H9 (cell line): Measurements from ENCODE around the gene PRDX4. TPM values are rescaled to one million over a fixed set of nuclear protein-coding genes. Genes with fewer than 3 reads are reported as not detected.

Experiments
- DNase-seq: peaks from one replicate; pipeline ENCODE4 v3.0.0-alpha.2; 2017
- H2AFZ ChIP-seq: one replicate; pipeline ENCODE4 v1.6.1; 2013; ENCODE audit warnings: mild to moderate bottlenecking, low read length, control low read depth, moderate library complexity
- H2AK5ac ChIP-seq: 2 replicates; pipeline ENCODE4 v1.6.1; 2013; ENCODE audit warnings: low read length, control low read depth, mixed read lengths; ENCODE audit not compliant: insufficient read length
- H2BK120ac ChIP-seq: one replicate; pipeline ENCODE4 v1.6.1; 2013; ENCODE audit warnings: low read depth, mild to moderate bottlenecking, low read length, control low read depth, inconsistent platforms; ENCODE audit not compliant: poor library complexity, severe bottlenecking
- H2BK12ac ChIP-seq: 2 replicates; pipeline ENCODE4 v1.6.1; 2013; ENCODE audit warnings: low read length, control low read depth, mixed read lengths, low read depth; ENCODE audit not compliant: insufficient read length
- H2BK15ac ChIP-seq: 2 replicates; pipeline ENCODE4 v1.6.1; 2013; ENCODE audit warnings: low read depth, low read length, control low read depth
- H2BK20ac ChIP-seq: one replicate; pipeline ENCODE4 v1.6.1; 2013; ENCODE audit warnings: low read depth, mild to moderate bottlenecking, low read length, control low read depth, inconsistent platforms; ENCODE audit not compliant: poor library complexity, severe bottlenecking
- H2BK5ac ChIP-seq: 2 replicates; pipeline ENCODE4 v1.6.1; 2013; ENCODE audit warnings: low read length, control low read depth, mixed read lengths; ENCODE audit not compliant: insufficient read length
- H3K14ac ChIP-seq: 2 replicates; pipeline ENCODE4 v1.6.1; 2013; ENCODE audit warnings: low read length, control low read depth; ENCODE audit not compliant: insufficient read depth
- H3K18ac ChIP-seq: 2 replicates; pipeline ENCODE4 v1.6.1; 2013; ENCODE audit warnings: low read depth, mild to moderate bottlenecking, mixed read lengths, low read length, control low read depth; ENCODE audit not compliant: insufficient read length
- H3K23ac ChIP-seq: 2 replicates; pipeline ENCODE4 v1.6.1; 2013; ENCODE audit warnings: low read length, control low read depth, mixed read lengths, low read depth; ENCODE audit not compliant: insufficient read length
- H3K23me2 ChIP-seq: 2 replicates; pipeline ENCODE4 v1.6.1; 2013; ENCODE audit warnings: low read depth, mild to moderate bottlenecking, mixed read lengths, low read length, control low read depth; ENCODE audit not compliant: insufficient read length, poor library complexity, severe bottlenecking
- H3K27ac ChIP-seq: 2 replicates; pipeline ENCODE4 v1.5.1; 2013; ENCODE audit warnings: low read length, control low read depth, mixed read lengths, low read depth; ENCODE audit not compliant: insufficient read length
- H3K27me3 ChIP-seq: 2 replicates; pipeline ENCODE4 v1.6.1; 2013; ENCODE audit warnings: low read length, control low read depth, inconsistent platforms; ENCODE audit not compliant: insufficient read depth
- H3K4ac ChIP-seq: 2 replicates; pipeline ENCODE4 v1.6.1; 2013; ENCODE audit warnings: low read depth, mild to moderate bottlenecking, control low read depth, inconsistent platforms, low read length, moderate library complexity
- H3K4me1 ChIP-seq: 2 replicates; pipeline ENCODE4 v1.6.1; 2013; ENCODE audit warnings: low read length, control low read depth, inconsistent platforms; ENCODE audit not compliant: insufficient read depth
- H3K4me2 ChIP-seq: 2 replicates; pipeline ENCODE4 v1.6.1; 2013; ENCODE audit warnings: low read length, control low read depth, mixed read lengths; ENCODE audit not compliant: insufficient read length, insufficient read depth
- H3K56ac ChIP-seq: 2 replicates; pipeline ENCODE4 v1.6.1; 2013; ENCODE audit warnings: low read depth, mild to moderate bottlenecking, mixed read lengths, low read length, control low read depth; ENCODE audit not compliant: insufficient read length
- H3K79me1 ChIP-seq: 2 replicates; pipeline ENCODE4 v1.6.1; 2013; ENCODE audit warnings: low read depth, mild to moderate bottlenecking, moderate library complexity, low read length, control low read depth, inconsistent platforms; ENCODE audit not compliant: insufficient read depth, poor library complexity, severe bottlenecking
- H3K79me2 ChIP-seq: 2 replicates; pipeline ENCODE4 v1.6.1; 2013; ENCODE audit warnings: low read length, control low read depth, inconsistent platforms; ENCODE audit not compliant: insufficient read depth
- H3K9ac ChIP-seq: 2 replicates; pipeline ENCODE4 v1.6.1; 2013; ENCODE audit warnings: low read length, control low read depth, mixed read lengths; ENCODE audit not compliant: insufficient read length; ENCODE audit errors: extremely low read depth
- H3K9me3 ChIP-seq: one replicate; pipeline ENCODE4 v1.6.1; 2013; ENCODE audit warnings: low read depth, low read length, inconsistent platforms; ENCODE audit not compliant: control insufficient read depth
- H3T11ph ChIP-seq: one replicate; pipeline ENCODE4 v1.6.1; 2013; ENCODE audit warnings: mild to moderate bottlenecking, low read length, control low read depth, inconsistent platforms
- H4K20me1 ChIP-seq: one replicate; pipeline ENCODE4 v1.6.1; 2013; ENCODE audit not compliant: control insufficient read depth, insufficient read length, insufficient read depth
- H4K5ac ChIP-seq: 2 replicates; pipeline ENCODE4 v1.6.1; 2013; ENCODE audit warnings: low read depth, mild to moderate bottlenecking, mixed read lengths, low read length, control low read depth; ENCODE audit not compliant: insufficient read length
- H4K8ac ChIP-seq: replicated peaks from 2 replicates; pipeline ENCODE4 v1.6.1; 2013; ENCODE audit warnings: low read length, control low read depth, mixed read lengths, low read depth; ENCODE audit not compliant: insufficient read length
- H4K91ac ChIP-seq: 2 replicates; pipeline ENCODE4 v1.6.1; 2013; ENCODE audit warnings: low read depth, mild to moderate bottlenecking, moderate library complexity, mixed read lengths, low read length, control low read depth; ENCODE audit not compliant: insufficient read length
- H3K27ac Mint-ChIP-seq, 3 experiments: 2 replicates in 2 of 3; 3 replicates in 1 of 3; pipeline ENCODE4 v1.8.0; 2020 to 2021; ENCODE audit warnings: mixed read lengths in 3 of 3, mild to moderate bottlenecking in 1 of 3, moderate library complexity in 1 of 3
- H3K27me3 Mint-ChIP-seq: 2 replicates; pipeline ENCODE4 v1.8.0; 2021; ENCODE audit warnings: low read depth, mild to moderate bottlenecking, moderate library complexity, mixed read lengths
- H3K36me3 Mint-ChIP-seq, 3 experiments: 2 replicates in 2 of 3; 3 replicates in 1 of 3; pipeline ENCODE4 v1.8.0; 2020 to 2021; ENCODE audit warnings: low read depth in 3 of 3, mixed read lengths in 3 of 3; ENCODE audit not compliant: insufficient read depth in 1 of 3
- H3K4me1 Mint-ChIP-seq, 2 experiments: 2 replicates each; pipeline ENCODE4 v1.8.0; 2020; ENCODE audit warnings: mixed read lengths in 2 of 2
- H3K4me3 Mint-ChIP-seq, 2 experiments: 2 replicates in 1 of 2; 3 replicates in 1 of 2; pipeline ENCODE4 v1.8.0; 2020 to 2021; ENCODE audit warnings: mild to moderate bottlenecking in 2 of 2, mixed read lengths in 2 of 2, moderate library complexity in 1 of 2
- H3K9me3 Mint-ChIP-seq, 2 experiments: 2 replicates in 1 of 2; 3 replicates in 1 of 2; pipeline ENCODE4 v1.8.0; 2020; ENCODE audit warnings: mild to moderate bottlenecking in 2 of 2, mixed read lengths in 2 of 2, moderate library complexity in 1 of 2
- CTCF ChIP-seq: fragments of 200-600 bp; sonication (generic); conservative IDR thresholded peaks from 3 replicates; pipeline ENCODE4 v1.8.0; 2021; ENCODE audit warnings: antibody characterized with exemption, mild to moderate bottlenecking
- WGBS: extraction: QIAGEN DNeasy Blood & Tissue Kit; methylation state at CpG from one replicate; pipeline ENCODE4 v1.1.7; 2013; ENCODE audit warnings: missing lambda C conversion rate, low lambda C conversion rate, mixed read lengths; ENCODE audit not compliant: insufficient read length; ENCODE audit errors: extremely low coverage; 5-methylcytosine and 5-hydroxymethylcytosine counted together
- total RNA-seq: library from RNA; stranded (reverse); gene quantifications from 2 replicates; pipeline ENCODE4 v1.2.1, GENCODE V29; 2021

PRDX4 gene
- total RNA-seq, 1 experiment from 2014 or later, result 256 TPM

- no peak overlapping the region for H3K4me2 ChIP-seq
- WGBS, result no CpG with 5 or more reads among the region's 5 CpGs
These were observed 45.5 kb upstream of the PRDX4 start for GRCh38 chrX:23621621-23622265.

More at GRCh38 chrX:23621621-23622265, 45.5 kb upstream of the PRDX4 start:
- no peaks in the 10 kb centered on the region for H4K20me1 ChIP-seq
- no peaks in the 10 kb centered on the region for H3K27me3 Mint-ChIP-seq
- no peak overlapping the region for H3K27ac ChIP-seq
- no peak for TF ChIP-seq CTCF
- DNase-seq, result no peak
- H4K8ac ChIP-seq, result no peak overlapping the region
- no peak overlapping the region for H2AFZ ChIP-seq
- no peak overlapping the region for H3K18ac ChIP-seq
- H2BK120ac ChIP-seq, result no peak overlapping the region
- H3K27ac Mint-ChIP-seq, result no peak overlapping the region
- no peak overlapping the region for H3K23ac ChIP-seq
- H3K79me2 ChIP-seq, result no peaks in the 10 kb centered on the region
- no peak overlapping the region for H3K4ac ChIP-seq
- no peaks in the 10 kb centered on the region; a peak in 1 of 5 replicates for H3K9me3 Mint-ChIP-seq
- no peaks in the 10 kb centered on the region for H3K36me3 Mint-ChIP-seq
- no peak overlapping the region for H3K14ac ChIP-seq
- H3K4me1 ChIP-seq, result no peaks in the 10 kb centered on the region
- no peak overlapping the region for H2BK12ac ChIP-seq
- peaks cover 0 to 2% of the 10 kb centered on the region in 2 experiments; a peak in 1 of 4 replicates for H3K4me1 Mint-ChIP-seq
- H4K91ac ChIP-seq, result no peak overlapping the region
- H2AK5ac ChIP-seq, result no peak overlapping the region
- no peak overlapping the region for H4K5ac ChIP-seq
- no peak overlapping the region for H3T11ph ChIP-seq
- H3K27me3 ChIP-seq, result no peaks in the 10 kb centered on the region
- H3K4me3 Mint-ChIP-seq, result no peak overlapping the region
- H3K79me1 ChIP-seq, result no peaks in the 10 kb centered on the region
- H3K9me3 ChIP-seq, result no peaks in the 10 kb centered on the region
- H2BK15ac ChIP-seq, result no peak overlapping the region
- H2BK20ac ChIP-seq, result no peak overlapping the region
- H3K56ac ChIP-seq, result no peak overlapping the region
- no peak overlapping the region for H3K9ac ChIP-seq
- no peaks in the 10 kb centered on the region for H3K23me2 ChIP-seq
- H2BK5ac ChIP-seq, result no peak overlapping the region
